ENCODE results near the gene BLACAT1. TPM values are rescaled to one million over a fixed set of nuclear protein-coding genes. Genes with fewer than 3 reads are reported as not detected.

Gene BLACAT1
- total and polyA plus RNA-seq, 2 of the 8 experiments (the other 6 are each of a cell fraction or from before 2014, with no cell fraction given) = 3.5 to 10.5 TPM

DNA sequence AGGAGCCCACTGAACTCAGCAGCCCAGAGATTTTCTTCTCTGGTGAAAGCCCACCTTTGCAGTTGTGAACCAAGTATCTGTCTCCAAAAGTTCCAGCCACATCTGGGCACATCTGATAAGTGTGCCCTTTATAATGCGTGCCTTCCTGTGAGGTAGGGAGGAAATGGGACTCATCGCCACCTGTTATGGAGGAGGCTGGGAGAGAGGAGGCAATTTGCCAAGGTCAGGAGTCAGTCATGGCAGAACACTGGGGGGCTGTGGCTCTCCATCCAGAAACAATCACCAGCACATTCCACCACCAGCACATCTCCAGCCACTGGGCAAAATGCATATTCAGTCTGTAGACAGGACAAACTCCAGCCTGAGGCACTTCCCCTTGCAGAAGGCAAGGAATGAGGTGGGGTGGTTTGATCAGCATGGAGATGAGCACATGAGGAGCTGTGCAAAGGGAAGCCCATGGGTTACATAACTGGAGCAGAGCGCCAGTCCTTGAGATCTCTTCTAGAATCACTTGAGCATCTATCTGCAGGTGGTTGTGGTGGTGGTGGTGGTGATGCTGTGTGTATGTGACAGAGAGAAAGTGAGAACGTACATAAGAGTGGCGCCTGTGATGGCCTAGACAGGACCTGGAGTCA lies 19.0 kb downstream of the BLACAT1 start:
- H3K18ac ChIP-seq (ENCODE audit: extremely low read depth, low read length) = no peak overlapping the region; the same call in 1 of the 2 replicates
- H3K4me1 ChIP-seq (replicated peaks in 1 of 4; ENCODE audit: control insufficient read depth in 3 of 4, insufficient read depth in 4 of 4, low read length in 3 of 4) = peaks cover 20 to 35% (median 27%) of the 10 kb centered on the region in 4 experiments
- 0 out of 2 replicates have a peak, but pooled peaks have one; percentile 17 for TF ChIP-seq POLR2AphosphoS5 (IDR thresholded peaks at IDR 0.05; ENCODE audit: low read depth, low read length)
- TF ChIP-seq, protein P1, sequence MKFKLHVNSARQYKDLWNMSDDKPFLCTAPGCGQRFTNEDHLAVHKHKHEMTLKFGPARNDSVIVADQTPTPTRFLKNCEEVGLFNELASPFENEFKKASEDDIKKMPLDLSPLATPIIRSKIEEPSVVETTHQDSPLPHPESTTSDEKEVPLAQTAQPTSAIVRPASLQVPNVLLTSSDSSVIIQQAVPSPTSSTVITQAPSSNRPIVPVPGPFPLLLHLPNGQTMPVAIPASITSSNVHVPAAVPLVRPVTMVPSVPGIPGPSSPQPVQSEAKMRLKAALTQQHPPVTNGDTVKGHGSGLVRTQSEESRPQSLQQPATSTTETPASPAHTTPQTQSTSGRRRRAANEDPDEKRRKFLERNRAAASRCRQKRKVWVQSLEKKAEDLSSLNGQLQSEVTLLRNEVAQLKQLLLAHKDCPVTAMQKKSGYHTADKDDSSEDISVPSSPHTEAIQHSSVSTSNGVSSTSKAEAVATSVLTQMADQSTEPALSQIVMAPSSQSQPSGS (IDR thresholded peaks at IDR 0.05; ENCODE audit: low read length) = no peak
- TF ChIP-seq CTBP2 (IDR thresholded peaks at IDR 0.05; ENCODE audit: borderline replicate concordance, insufficient read depth, insufficient read length, low read length) = no peak
- H3K9ac ChIP-seq (replicated peaks in 1 of 4; ENCODE audit: extremely low read depth in 1 of 4, low read depth in 3 of 4, low read length in 3 of 4) = no peak overlapping the region
- H3K14ac ChIP-seq (ENCODE audit: insufficient read length) = no peak overlapping the region
- no peak overlapping the region for H2AFZ ChIP-seq (ENCODE audit: low read length)
- H2AK5ac ChIP-seq (ENCODE audit: low read depth, low read length) = no peak overlapping the region; the same call in 1 of the 2 replicates
- FAIRE-seq (no peak), DNase-seq (ENCODE audit: low read depth in 1 of 2, low spot score in 2 of 2) (no peak)
- H3K9me3 ChIP-seq (ENCODE audit: insufficient read depth in 2 of 2, low read depth in 1 of 2, low read length in 1 of 2) = no peaks in the 10 kb centered on the region
- no peaks in the 10 kb centered on the region; the same call in 1 of the 2 replicates for H3K79me1 ChIP-seq (ENCODE audit: low read depth, low read length)
- no peak overlapping the region for H2BK5ac ChIP-seq (ENCODE audit: low read depth, low read length)
- peak overlapping the region; percentile 27; the same call in 1 of the 2 replicates for H2BK12ac ChIP-seq (ENCODE audit: low read depth, low read length)
- no peak overlapping the region for H2BK20ac ChIP-seq (ENCODE audit: low read length)
- H2BK15ac ChIP-seq (ENCODE audit: low read length) = peak overlapping the region; percentile 18; the same call in 1 of the 2 replicates
- H4K91ac ChIP-seq (replicated peaks; ENCODE audit: insufficient read length, low read length) = no peak overlapping the region
- H4K8ac ChIP-seq (ENCODE audit: extremely low read depth, insufficient read depth, low read length) = no peak overlapping the region
- no peaks in the 10 kb centered on the region for H3K23me2 ChIP-seq (ENCODE audit: low read depth, low read length)
- ChIA-PET CTCF (ENCODE audit: partially characterized antibody) (interaction anchor here (0.6 to 30.2 kb wide), 8 partner anchors 11 to 87 kb away, joined by 3 to 767 read pairs (median 102); partner anchors contain the start of genes BLACAT1, CDK18 and LEMD1), POLR2A (ENCODE audit: partially characterized antibody) (interaction anchor here (1.7 to 3.0 kb wide), 3 partner anchors 7 to 12 kb away, joined by 5 to 24 read pairs (median 19); no protein-coding TSS in a partner anchor)
- H4K20me1 ChIP-seq (replicated peaks in 1 of 2; ENCODE audit: control insufficient read depth in 1 of 2, insufficient read depth in 2 of 2, low read length in 2 of 2) = peaks cover 0 to 2% of the 10 kb centered on the region in 2 experiments
- no peak overlapping the region for H4K5ac ChIP-seq (ENCODE audit: insufficient read length, low read depth, low read length)
- H3K56ac ChIP-seq (replicated peaks; ENCODE audit: insufficient read length, low read depth, low read length) = no peak overlapping the region
- H3K36me3 ChIP-seq (ENCODE audit: control insufficient read depth in 2 of 4, insufficient read depth in 4 of 4, low read length in 3 of 4) = no peaks in the 10 kb centered on the region
- peaks cover 0 to 15% (median 7%) of the 10 kb centered on the region in 4 experiments; a peak in 4 of 7 replicates for H3K27me3 ChIP-seq (replicated peaks in 1 of 4; ENCODE audit: control insufficient read depth in 3 of 4, extremely low read depth in 1 of 4, insufficient read depth in 3 of 4, low read length in 3 of 4)
- no peak overlapping the region for H3K4me2 ChIP-seq (ENCODE audit: insufficient read depth in 1 of 2, low read depth in 2 of 2, low read length in 2 of 2)
- H3K23ac ChIP-seq (ENCODE audit: insufficient read length) = no peak overlapping the region
- no peak overlapping the region for H2BK120ac ChIP-seq (replicated peaks; ENCODE audit: low read depth, low read length)
- H3K4me3 ChIP-seq (ENCODE audit: extremely low read depth in 1 of 4, insufficient read depth in 2 of 4, low read depth in 3 of 4, low read length in 4 of 4) = no peak overlapping the region
- H3K4ac ChIP-seq (replicated peaks; ENCODE audit: insufficient read length, low read depth, low read length) = no peak overlapping the region
- H3K27ac ChIP-seq (ENCODE audit: low read depth, low read length) = no peak overlapping the region
- H3K79me2 ChIP-seq (ENCODE audit: control insufficient read depth in 1 of 2, insufficient read depth in 2 of 2, low read length in 2 of 2) = no peaks in the 10 kb centered on the region
- WGBS, 2 experiments (ENCODE audit: extremely low coverage in 1 of 2, insufficient coverage in 1 of 2, insufficient read length in 1 of 2, insufficient replicate concordance in 2 of 2, low coverage in 1 of 2, low lambda C conversion rate in 2 of 2, missing lambda C conversion rate in 1 of 2) = 89% methylated on average over 5 of the region's 5 CpGs; no CpG with 5 or more reads in 1 of the 2 experiments
